Cardiac fibroblast (primary cell): ENCODE results near the gene RPA1.
A peak's percentile ranks its signal among the peaks of the same experiment; 100 is the strongest.
"Not testable (repeated sequence)": the region's sequence is repeated elsewhere in the genome, so short reads cannot be mapped to it uniquely, and the experiment has no call there.

Source experiments
- DNase-seq, 2 donors: peaks; one replicate each; pipeline versions ENCODE4 v3.0.0 to v3.0.0-alpha.2; 2010; ENCODE audit warnings: low read depth in 2 of 2
- H3K4me3 ChIP-seq, 2 donors: replicated peaks in 1 of 2; 1 replicate in 1 of 2; 2 replicates in 1 of 2; pipeline ENCODE4 v1.5.1; 2011; ENCODE audit warnings: low read depth in 2 of 2, low read length in 2 of 2, mild to moderate bottlenecking in 2 of 2, moderate library complexity in 1 of 2
- CTCF ChIP-seq: IDR thresholded peaks from one replicate; pipeline ENCODE4 v1.5.1; 2011; ENCODE audit warnings: low read depth, mild to moderate bottlenecking, low read length, inconsistent platforms

The RPA1 gene

GRCh38 chr17:1839516-1839915, 9.7 kb downstream of the RPA1 start:
- no peak for DNase-seq
- no peak for TF ChIP-seq CTCF
- no peak overlapping the region for H3K4me3 ChIP-seq

GRCh38 chr17:1843947-1844346, 14.1 kb downstream of the RPA1 start:
- no peak for DNase-seq
- H3K4me3 ChIP-seq = no peak overlapping the region
- no peak for TF ChIP-seq CTCF

GRCh38 chr17:1847191-1847590, 17.4 kb downstream of the RPA1 start:
- no peak overlapping the region for H3K4me3 ChIP-seq
- TF ChIP-seq CTCF = no peak
- peak in 1 of 2 donors; percentile 11 for DNase-seq

- no peak for DNase-seq
- no peak for TF ChIP-seq CTCF
- H3K4me3 ChIP-seq = no peak overlapping the region
Measured at GRCh38 chr17:1852327-1852726, 22.5 kb downstream of the RPA1 start.

GRCh38 chr17:1853698-1854097, 23.9 kb downstream of the RPA1 start:
- no peak overlapping the region for H3K4me3 ChIP-seq
- no peak for TF ChIP-seq CTCF
- no peak for DNase-seq

- H3K4me3 ChIP-seq, DNase-seq: not testable (repeated sequence)
Measured at GRCh38 chr17:1856462-1856861, 26.7 kb downstream of the RPA1 start.

- no peak for TF ChIP-seq CTCF
- DNase-seq = no peak
- H3K4me3 ChIP-seq = no peak overlapping the region
Measured at GRCh38 chr17:1860978-1861377, 31.2 kb downstream of the RPA1 start.
